Measurements from ENCODE around the gene NEK10.

NEK10 gene

DNA sequence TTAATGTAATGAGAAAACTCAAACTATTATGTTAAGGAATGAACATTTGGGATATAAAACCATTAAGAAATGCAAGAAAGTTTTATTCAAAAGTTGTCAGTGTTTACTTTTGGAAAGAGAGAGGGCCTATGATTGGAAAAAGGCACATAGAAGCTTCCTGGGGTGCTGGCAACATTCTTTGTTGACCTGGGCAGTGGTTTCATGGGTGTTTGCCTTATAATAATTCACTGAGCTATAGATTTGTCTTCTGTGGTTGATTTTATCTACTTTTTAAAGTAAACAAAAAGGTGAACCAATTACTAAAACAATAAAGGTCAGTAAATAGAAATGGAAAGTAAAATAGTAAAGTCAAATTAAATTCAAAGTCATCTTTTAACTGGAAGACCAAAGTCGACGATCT lies 308.8 kb downstream of the NEK10 start:
- no peak for DNase-seq (ENCODE audit: low spot score)
